Hematopoietic multipotent progenitor cell treated with erythropoietin and hydrocortisone succinate and interleukin-3 and kit ligand, for 4 days (in vitro differentiated cells): ENCODE results near the gene TSEN34.
"Not testable (repeated sequence)": the region's sequence is repeated elsewhere in the genome, so short reads cannot be mapped to it uniquely, and the experiment has no call there.

Source experiments
- DNase-seq: peaks from one replicate; pipeline ENCODE4 v3.0.0-alpha.2; 2015

Gene TSEN34

GRCh38 chr19:54189145-54189734 lies 1.9 kb upstream of the TSEN34 start, which contains the start of gene MBOAT7:
MBOAT7 (minus strand) TSS chr19:54189580; CDS start chr19:54188508, 1,072 bp downstream.
- no peak for DNase-seq

GRCh38 chr19:54189735-54190502 lies 1.2 kb upstream of the TSEN34 start:
- peak; percentile 100 for DNase-seq

- DNase-seq = peak; percentile 100
Observed at GRCh38 chr19:54190503-54191010, 551 bp upstream of the TSEN34 start.

GRCh38 chr19:54191811-54192453 lies 824 bp downstream of the TSEN34 start:
- no peak for DNase-seq

- DNase-seq = no peak
Observed at GRCh38 chr19:54193011-54193410, 1.9 kb downstream of the TSEN34 start.

GRCh38 chr19:54194463-54194862 lies 3.4 kb downstream of the TSEN34 start:
- DNase-seq = not testable (repeated sequence)

GRCh38 chr19:54196536-54196935 lies 5.4 kb downstream of the TSEN34 start:
- no peak for DNase-seq

- DNase-seq = no peak
Observed at GRCh38 chr19:54197121-54197520, 6.0 kb downstream of the TSEN34 start.

GRCh38 chr19:54199401-54199800 lies 8.3 kb downstream of the TSEN34 start:
- no peak for DNase-seq

- DNase-seq = no peak
Observed at GRCh38 chr19:54201172-54201701, 10.1 kb downstream of the TSEN34 start.

GRCh38 chr19:54201980-54202379 lies 10.9 kb downstream of the TSEN34 start:
- no peak for DNase-seq

GRCh38 chr19:54203151-54203611 lies 12.1 kb downstream of the TSEN34 start:
- DNase-seq = no peak

GRCh38 chr19:54204767-54205468 lies 13.8 kb downstream of the TSEN34 start:
- no peak for DNase-seq

- DNase-seq = no peak
Observed at GRCh38 chr19:54206030-54206830, 15.1 kb downstream of the TSEN34 start.

GRCh38 chr19:54206831-54207177 lies 15.7 kb downstream of the TSEN34 start:
- no peak for DNase-seq

GRCh38 chr19:54207193-54207592 lies 16.1 kb downstream of the TSEN34 start:
- not testable (repeated sequence) for DNase-seq

GRCh38 chr19:54207676-54207982 lies 16.5 kb downstream of the TSEN34 start:
- DNase-seq = no peak

- DNase-seq = peak; percentile 99
Observed at GRCh38 chr19:54207983-54208783, 17.1 kb downstream of the TSEN34 start.

GRCh38 chr19:54208784-54209057 lies 17.6 kb downstream of the TSEN34 start:
- no peak for DNase-seq

- DNase-seq = no peak
Observed at GRCh38 chr19:54209058-54209810, 18.1 kb downstream of the TSEN34 start.
